Retinal pigment epithelial cell (primary cell): Measurements from ENCODE around the gene CEPT1.
"Not testable (repeated sequence)": the region's sequence is repeated elsewhere in the genome, so short reads cannot be mapped to it uniquely, and the experiment has no call there.

Experiments used
- DNase-seq: peaks from one replicate; pipeline ENCODE4 v3.0.0-alpha.2; 2010; ENCODE audit warnings: low read depth
- H3K4me3 ChIP-seq: 2 replicates; pipeline ENCODE4 v1.5.1; 2011; ENCODE audit warnings: mild to moderate bottlenecking, low read length, control low read depth, moderate library complexity
- CTCF ChIP-seq: conservative IDR thresholded peaks from 2 replicates; pipeline ENCODE4 v1.5.1; 2011; ENCODE audit warnings: low read depth, low read length, control low read depth, inconsistent platforms

The CEPT1 gene

GRCh38 chr1:111211921-111212320 lies 71.9 kb downstream of the CEPT1 start:
- TF ChIP-seq CTCF: no peak
- no peak for DNase-seq
- no peak overlapping the region for H3K4me3 ChIP-seq

GRCh38 chr1:111212634-111213335 lies 72.8 kb downstream of the CEPT1 start:
- DNase-seq: no peak
- no peak overlapping the region for H3K4me3 ChIP-seq
- no peak for TF ChIP-seq CTCF

- TF ChIP-seq CTCF: no peak
- H3K4me3 ChIP-seq: no peak overlapping the region
- DNase-seq: no peak
Measured at GRCh38 chr1:111213412-111213811, 73.4 kb downstream of the CEPT1 start.

GRCh38 chr1:111214074-111214801 lies 74.2 kb downstream of the CEPT1 start:
- H3K4me3 ChIP-seq: no peak overlapping the region
- no peak for DNase-seq
- no peak for TF ChIP-seq CTCF

GRCh38 chr1:111214884-111215283 lies 74.9 kb downstream of the CEPT1 start:
- no peak for TF ChIP-seq CTCF
- DNase-seq: no peak
- H3K4me3 ChIP-seq: no peak overlapping the region

- not testable (repeated sequence) for H3K4me3 ChIP-seq, DNase-seq
Measured at GRCh38 chr1:111215285-111215684, 75.3 kb downstream of the CEPT1 start.

- TF ChIP-seq CTCF: no peak
- no peak overlapping the region for H3K4me3 ChIP-seq
- DNase-seq: no peak
Measured at GRCh38 chr1:111216751-111217150, 76.7 kb downstream of the CEPT1 start.
